ENCODE measurements around the gene TRPM5. TPM values are rescaled to one million over a fixed set of nuclear protein-coding genes. Genes with fewer than 3 reads are reported as not detected.

Gene TRPM5, protein sequence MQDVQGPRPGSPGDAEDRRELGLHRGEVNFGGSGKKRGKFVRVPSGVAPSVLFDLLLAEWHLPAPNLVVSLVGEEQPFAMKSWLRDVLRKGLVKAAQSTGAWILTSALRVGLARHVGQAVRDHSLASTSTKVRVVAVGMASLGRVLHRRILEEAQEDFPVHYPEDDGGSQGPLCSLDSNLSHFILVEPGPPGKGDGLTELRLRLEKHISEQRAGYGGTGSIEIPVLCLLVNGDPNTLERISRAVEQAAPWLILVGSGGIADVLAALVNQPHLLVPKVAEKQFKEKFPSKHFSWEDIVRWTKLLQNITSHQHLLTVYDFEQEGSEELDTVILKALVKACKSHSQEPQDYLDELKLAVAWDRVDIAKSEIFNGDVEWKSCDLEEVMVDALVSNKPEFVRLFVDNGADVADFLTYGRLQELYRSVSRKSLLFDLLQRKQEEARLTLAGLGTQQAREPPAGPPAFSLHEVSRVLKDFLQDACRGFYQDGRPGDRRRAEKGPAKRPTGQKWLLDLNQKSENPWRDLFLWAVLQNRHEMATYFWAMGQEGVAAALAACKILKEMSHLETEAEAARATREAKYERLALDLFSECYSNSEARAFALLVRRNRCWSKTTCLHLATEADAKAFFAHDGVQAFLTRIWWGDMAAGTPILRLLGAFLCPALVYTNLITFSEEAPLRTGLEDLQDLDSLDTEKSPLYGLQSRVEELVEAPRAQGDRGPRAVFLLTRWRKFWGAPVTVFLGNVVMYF (N-terminal part only)
- under 1 TPM in 1 of 4 donors, not detected in 3; 0.63 TPM for total RNA-seq

DNA sequence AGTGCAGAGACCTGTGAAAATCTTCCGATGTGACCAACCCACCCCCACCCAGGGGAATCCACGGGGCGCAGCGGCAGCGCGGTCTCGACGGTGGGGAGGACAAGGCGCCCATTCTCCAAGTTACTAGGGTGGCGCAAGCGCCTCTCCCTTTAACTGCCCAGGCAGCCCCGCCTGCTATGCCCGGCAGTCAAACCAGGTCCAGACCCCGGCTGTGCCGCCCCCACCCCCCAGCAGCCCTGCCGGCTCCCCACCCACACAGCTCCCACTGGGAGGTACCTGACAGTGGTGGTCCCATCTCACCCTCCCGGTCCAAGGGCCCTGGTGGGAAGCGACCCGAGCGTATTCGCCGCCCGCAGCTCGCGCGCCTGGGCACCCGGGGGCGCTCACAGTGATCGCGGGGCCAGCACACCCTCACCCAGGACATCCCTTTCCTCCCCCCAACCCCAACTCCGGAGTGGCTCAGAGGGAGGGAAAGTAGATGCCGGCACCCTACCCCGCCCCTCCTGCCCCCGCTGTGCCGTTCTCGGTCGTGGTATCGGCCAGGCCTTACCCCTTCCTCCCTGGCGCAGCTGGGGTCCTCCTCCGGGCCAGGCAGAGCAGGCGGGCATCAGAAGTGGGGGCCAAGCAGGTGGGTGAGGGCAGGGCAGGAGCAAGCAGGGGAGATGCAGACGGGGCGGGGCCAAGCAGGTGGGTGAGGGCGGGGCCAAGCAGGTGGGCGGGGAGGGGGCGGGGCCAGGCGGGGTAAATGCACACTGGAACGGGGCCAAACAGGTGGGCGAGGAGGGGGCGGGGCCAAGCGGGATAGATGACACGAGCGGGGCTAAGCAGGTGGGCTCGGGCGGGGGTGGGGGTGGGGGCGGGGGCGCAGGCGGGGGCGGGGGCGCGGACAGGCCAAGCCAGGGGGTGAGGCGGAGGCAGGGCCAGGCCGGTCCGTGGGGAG lies at the start of gene TRPM5:
Gene TRPM5 (minus strand): TSS at position 634 of the 940 bp plus-strand sequence. CDS start 21,478 bp downstream, outside the sequence.
- no peak for ATAC-seq (ENCODE audit: low FRiP score)
- TF ChIP-seq, protein P1, sequence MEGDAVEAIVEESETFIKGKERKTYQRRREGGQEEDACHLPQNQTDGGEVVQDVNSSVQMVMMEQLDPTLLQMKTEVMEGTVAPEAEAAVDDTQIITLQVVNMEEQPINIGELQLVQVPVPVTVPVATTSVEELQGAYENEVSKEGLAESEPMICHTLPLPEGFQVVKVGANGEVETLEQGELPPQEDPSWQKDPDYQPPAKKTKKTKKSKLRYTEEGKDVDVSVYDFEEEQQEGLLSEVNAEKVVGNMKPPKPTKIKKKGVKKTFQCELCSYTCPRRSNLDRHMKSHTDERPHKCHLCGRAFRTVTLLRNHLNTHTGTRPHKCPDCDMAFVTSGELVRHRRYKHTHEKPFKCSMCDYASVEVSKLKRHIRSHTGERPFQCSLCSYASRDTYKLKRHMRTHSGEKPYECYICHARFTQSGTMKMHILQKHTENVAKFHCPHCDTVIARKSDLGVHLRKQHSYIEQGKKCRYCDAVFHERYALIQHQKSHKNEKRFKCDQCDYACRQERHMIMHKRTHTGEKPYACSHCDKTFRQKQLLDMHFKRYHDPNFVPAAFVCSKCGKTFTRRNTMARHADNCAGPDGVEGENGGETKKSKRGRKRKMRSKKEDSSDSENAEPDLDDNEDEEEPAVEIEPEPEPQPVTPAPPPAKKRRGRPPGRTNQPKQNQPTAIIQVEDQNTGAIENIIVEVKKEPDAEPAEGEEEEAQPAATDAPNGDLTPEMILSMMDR (IDR thresholded peaks at IDR 0.05), result no peak
- DNase-seq (ENCODE audit: low spot score), result no peak

DNA sequence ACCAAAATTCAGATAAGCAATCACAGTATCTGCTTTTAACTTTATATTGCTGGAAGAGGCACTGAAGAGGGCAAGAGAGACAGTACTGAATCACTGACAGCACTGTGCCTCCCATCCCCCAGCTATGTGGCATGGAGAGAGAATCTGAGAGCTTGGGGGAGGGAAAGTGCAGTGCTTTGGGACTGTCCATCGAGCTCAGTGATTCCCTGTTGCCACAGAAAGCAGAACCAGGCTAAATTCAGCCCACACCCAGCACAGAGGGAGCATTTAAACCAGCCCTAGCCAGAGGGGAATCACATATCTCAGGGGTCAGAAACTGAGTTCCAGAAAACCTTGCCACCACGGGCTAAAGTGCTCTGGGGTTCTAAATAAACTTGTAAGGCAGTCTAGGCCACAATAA lies 44.8 kb upstream of the TRPM5 start:
- DNase-seq (ENCODE audit: low spot score) (peak; percentile 5), ATAC-seq (ENCODE audit: low FRiP score) (no peak)
- TF ChIP-seq, protein P1 (IDR thresholded peaks at IDR 0.05), result no peak

DNA sequence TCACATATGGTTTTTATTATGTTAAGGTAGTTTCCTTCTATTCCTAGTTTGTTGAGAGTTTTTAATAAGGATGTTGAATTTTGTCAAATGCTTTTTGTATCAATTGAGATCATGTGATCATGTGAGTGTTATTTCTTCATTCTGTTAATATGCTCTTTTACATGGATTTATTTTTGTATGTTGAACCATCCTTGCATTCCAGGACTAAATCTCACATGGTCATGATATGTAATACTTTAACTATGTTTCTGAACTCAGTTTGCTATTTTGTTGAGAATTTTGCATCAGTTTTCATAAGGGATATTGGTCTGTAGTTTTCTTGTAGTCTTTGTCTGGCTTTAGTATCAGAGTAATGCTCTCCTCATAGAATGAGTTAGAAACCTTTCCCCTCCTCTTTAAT lies 43.7 kb upstream of the TRPM5 start:
- DNase-seq (ENCODE audit: low spot score) (no peak), ATAC-seq (ENCODE audit: low FRiP score) (no peak)
- TF ChIP-seq, protein P1 (IDR thresholded peaks at IDR 0.05), result no peak

DNA sequence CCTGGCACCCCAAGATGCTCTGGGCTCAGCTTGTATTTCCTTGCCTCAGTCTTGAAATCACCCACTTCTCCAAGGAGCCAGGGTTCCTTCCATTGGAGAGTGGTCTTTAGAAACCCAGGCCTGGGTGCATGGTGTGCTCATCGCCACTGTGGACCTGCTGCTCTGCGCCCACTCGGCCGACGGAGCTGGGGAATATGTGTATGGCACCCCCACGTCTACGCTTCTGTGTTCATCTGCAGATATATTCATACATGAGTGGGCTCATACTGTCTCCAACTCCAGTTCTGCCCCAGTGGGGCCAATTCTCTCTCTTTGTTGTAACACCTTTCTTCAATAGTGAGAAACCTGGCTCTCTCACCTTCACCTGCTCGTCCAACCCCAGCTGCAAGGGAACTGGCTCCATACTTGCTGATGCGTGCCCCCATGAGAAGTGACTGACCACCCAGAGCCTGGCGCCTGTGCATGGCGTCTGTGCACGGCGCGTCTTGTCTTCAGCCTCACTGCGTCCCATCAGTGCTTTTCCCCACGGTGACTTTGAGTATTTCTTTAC lies 40.3 kb upstream of the TRPM5 start:
- TF ChIP-seq, protein P1 (IDR thresholded peaks at IDR 0.05), result no peak
- no peak for ATAC-seq (ENCODE audit: low FRiP score)
- DNase-seq (ENCODE audit: low spot score), result no peak

DNA sequence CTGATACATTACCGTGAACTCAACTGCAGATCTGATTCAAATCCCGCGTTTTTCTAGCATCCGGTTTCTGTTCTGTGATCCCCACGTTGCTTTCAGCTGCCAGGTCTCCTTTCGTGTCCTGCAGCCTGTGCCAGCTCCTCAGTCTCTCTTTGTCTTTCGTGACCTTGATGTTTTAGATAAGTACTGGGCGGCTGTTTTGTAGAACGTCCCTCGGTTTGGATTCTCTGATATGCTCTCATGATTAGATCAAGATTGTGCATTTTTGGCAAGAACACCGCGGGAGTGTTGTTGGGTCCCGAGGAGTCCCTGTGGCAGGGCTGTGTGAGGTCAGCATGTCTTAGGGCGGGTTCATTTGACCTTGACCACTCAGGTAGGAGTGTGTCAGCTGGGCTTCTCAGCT lies 39.1 kb upstream of the TRPM5 start:
- DNase-seq (ENCODE audit: low spot score), result no peak
- no peak for ATAC-seq (ENCODE audit: low FRiP score)
- TF ChIP-seq, protein P1 (IDR thresholded peaks at IDR 0.05), result no peak

DNA sequence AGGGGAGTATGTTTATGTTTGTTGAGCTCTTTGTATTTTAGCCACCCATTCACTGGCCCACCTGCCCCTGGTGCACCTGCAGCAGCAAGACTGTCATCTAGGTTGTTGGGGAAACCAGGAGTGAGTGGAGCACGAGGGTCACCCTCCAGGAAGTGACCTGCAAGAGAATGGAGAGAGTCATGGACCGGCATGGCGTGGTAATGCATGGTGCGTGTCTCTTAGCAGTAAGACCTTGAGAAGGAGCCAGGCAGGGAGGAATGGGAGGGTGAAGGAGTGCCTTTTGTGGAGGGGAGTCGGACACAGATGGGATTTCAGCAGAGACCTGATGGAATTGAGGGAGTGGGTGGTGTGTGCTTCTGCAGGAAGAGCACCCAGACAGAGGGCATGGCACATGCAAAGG lies 38.4 kb upstream of the TRPM5 start:
- ATAC-seq (ENCODE audit: low FRiP score), result no peak
- TF ChIP-seq, protein P1 (IDR thresholded peaks at IDR 0.05), result no peak
- DNase-seq (ENCODE audit: low spot score), result peak; percentile 14
